Measurements from ENCODE around the gene PKP1. TPM values are rescaled to one million over a fixed set of nuclear protein-coding genes. Genes with fewer than 3 reads are reported as not detected.

Gene PKP1
- total RNA-seq, 6 experiments from 2014 or later, result not detected

- ATAC-seq (no peak), DNase-seq (peak in 1 of 3 donors; percentile 8)
- H3K4me3 ChIP-seq, result no peak overlapping the region
- intact Hi-C loops (cut with DNase I), result no loop called here
- 80% methylated on average over 8 of the region's 10 CpGs for WGBS (ENCODE audit: insufficient coverage, low coverage, low lambda C conversion rate, missing lambda C conversion rate)
- H3K4me1 ChIP-seq, result no peaks in the 10 kb centered on the region
- no peak overlapping the region for H3K27ac ChIP-seq
- no peaks in the 10 kb centered on the region for H3K27me3 ChIP-seq
- no peaks in the 10 kb centered on the region for H3K9me3 ChIP-seq
- TF ChIP-seq CTCF (IDR thresholded peaks at IDR 0.05), result no peak
- no peak for TF ChIP-seq POLR2A (IDR thresholded peaks at IDR 0.05)
- no peaks in the 10 kb centered on the region for H3K36me3 ChIP-seq
Observed at GRCh38 chr1:201335174-201335870, 52.0 kb downstream of the PKP1 start.

DNA sequence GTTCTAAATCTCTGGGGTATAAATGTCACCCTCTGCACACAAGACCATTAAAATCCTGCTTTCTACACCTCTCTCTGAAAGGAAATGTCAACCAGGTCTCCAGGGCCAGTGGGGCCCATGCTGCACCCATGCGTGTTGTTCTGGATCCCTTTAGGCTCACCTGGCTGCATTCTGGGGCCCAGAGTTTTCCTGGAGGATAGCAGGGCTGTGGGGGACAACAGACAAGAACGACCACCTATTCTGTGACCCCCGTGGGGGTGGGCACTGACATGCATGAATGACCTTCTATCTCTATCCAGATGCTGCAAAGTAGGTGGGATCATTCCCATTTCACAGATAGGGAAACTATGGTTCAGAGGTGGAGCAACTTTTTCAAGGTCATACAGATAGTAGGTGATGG lies 52.6 kb downstream of the PKP1 start:
- DNase-seq (peak in 1 of 3 donors; percentile 9), ATAC-seq (no peak)
- WGBS (ENCODE audit: insufficient coverage, low coverage, low lambda C conversion rate, missing lambda C conversion rate), result 42% methylated on average over 3 of the region's 3 CpGs
- Histone ChIP-seq H3K27ac (no peak overlapping the region), H3K27me3 (no peaks in the 10 kb centered on the region), H3K36me3 (no peaks in the 10 kb centered on the region), H3K9me3 (no peaks in the 10 kb centered on the region), H3K4me3 (no peak overlapping the region), H3K4me1 (no peaks in the 10 kb centered on the region)
- TF ChIP-seq CTCF (IDR thresholded peaks at IDR 0.05) (no peak), POLR2A (IDR thresholded peaks at IDR 0.05) (no peak)
- intact Hi-C loops (cut with DNase I), result no loop called here

DNA sequence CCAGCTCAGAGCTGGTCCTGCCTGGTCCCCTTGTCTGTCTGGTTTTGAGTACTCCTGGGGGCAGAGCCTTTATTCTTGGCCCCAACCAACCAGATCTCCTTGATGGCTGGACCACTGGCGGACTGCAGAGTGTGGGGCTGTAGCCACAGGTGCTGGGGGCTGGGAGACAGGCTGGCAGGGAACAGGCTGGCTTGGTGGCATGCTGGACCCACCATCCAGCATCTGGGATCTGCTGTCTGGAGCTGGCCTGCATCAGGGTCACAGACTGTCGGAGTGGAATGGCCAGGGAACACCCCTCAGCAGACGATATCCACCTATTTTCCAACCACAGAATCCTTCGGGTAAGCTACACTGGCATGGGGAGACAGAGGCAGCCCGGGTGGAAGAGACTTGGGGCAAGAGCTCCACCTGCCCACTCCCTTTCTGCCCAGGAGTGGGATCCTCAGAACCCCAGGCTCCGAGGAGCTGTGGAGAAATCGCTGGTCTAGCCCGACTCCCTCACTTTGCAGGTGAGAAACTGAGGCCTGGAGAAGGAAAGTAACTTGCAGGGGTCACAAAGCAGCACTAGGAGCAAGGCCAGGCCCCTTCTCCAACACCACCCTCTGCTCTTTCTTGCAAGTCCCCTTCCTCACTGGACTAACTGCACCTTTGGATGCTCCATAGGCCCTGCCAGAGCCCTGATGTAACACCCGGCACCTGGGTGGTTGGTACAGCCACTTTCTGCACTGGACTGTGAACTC lies 53.6 kb downstream of the PKP1 start:
- H3K27ac ChIP-seq, result no peak overlapping the region
- no peaks in the 10 kb centered on the region for H3K27me3 ChIP-seq
- H3K4me3 ChIP-seq, result no peak overlapping the region
- WGBS (ENCODE audit: insufficient coverage, low coverage, low lambda C conversion rate, missing lambda C conversion rate), result 86% methylated on average over 1 of the region's 9 CpGs
- ATAC-seq, result no peak
- no peaks in the 10 kb centered on the region for H3K36me3 ChIP-seq
- no peak for TF ChIP-seq CTCF (IDR thresholded peaks at IDR 0.05)
- TF ChIP-seq POLR2A (IDR thresholded peaks at IDR 0.05), result no peak
- intact Hi-C loops (cut with DNase I), result no loop called here
- H3K9me3 ChIP-seq, result no peaks in the 10 kb centered on the region
- DNase-seq, result peak in 1 of 3 donors; percentile 30
- no peaks in the 10 kb centered on the region for H3K4me1 ChIP-seq

GRCh38 chr1:201341377-201341776 lies 58.1 kb downstream of the PKP1 start:
- Histone ChIP-seq H3K27ac (no peak overlapping the region), H3K36me3 (no peaks in the 10 kb centered on the region), H3K9me3 (no peaks in the 10 kb centered on the region), H3K27me3 (no peaks in the 10 kb centered on the region), H3K4me3 (no peak overlapping the region), H3K4me1 (no peaks in the 10 kb centered on the region)
- no peak for ATAC-seq
- no peak for TF ChIP-seq POLR2A (IDR thresholded peaks at IDR 0.05)
- no peak for TF ChIP-seq CTCF (IDR thresholded peaks at IDR 0.05)
- DNase-seq, result no peak
- intact Hi-C loops (cut with DNase I), result no loop called here
- 17% methylated on average over 1 of the region's 1 CpG for WGBS (ENCODE audit: insufficient coverage, low coverage, low lambda C conversion rate, missing lambda C conversion rate)
